Smooth muscle cell (in vitro differentiated cells): ENCODE data around the gene KHDRBS2. TPM values are rescaled to one million over a fixed set of nuclear protein-coding genes. Genes with fewer than 3 reads are reported as not detected.
A peak's percentile ranks its signal among the peaks of the same experiment; 100 is the strongest.

Source experiments
- DNase-seq: peaks from one replicate; lab custom pipeline; 2025; ENCODE audit not compliant: unreplicated experiment; lab: John Stamatoyannopoulos, UW
- H2AFZ ChIP-seq: fragments of 200-600 bp; sonication (generic); 2 replicates; pipeline ENCODE4 v1.6.0; 2016; ENCODE audit warnings: antibody characterized with exemption, low read depth, mild to moderate bottlenecking
- H3F3A ChIP-seq: fragments of 200-600 bp; sonication (generic); 2 replicates; pipeline ENCODE4 v1.6.0; 2017; ENCODE audit warnings: antibody characterized with exemption, low read depth
- H3K27ac ChIP-seq: fragments of 200-600 bp; sonication (generic); 2 replicates; pipeline ENCODE4 v1.5.1; 2016; ENCODE audit warnings: low read depth, mild to moderate bottlenecking
- H3K27me3 ChIP-seq: fragments of 200-600 bp; sonication (generic); 2 replicates; pipeline ENCODE4 v1.6.1; 2016; ENCODE audit warnings: low read depth, mild to moderate bottlenecking
- H3K36me3 ChIP-seq: fragments of 200-600 bp; sonication (generic); 2 replicates; pipeline ENCODE4 v1.5.1; 2016; ENCODE audit warnings: low read depth
- H3K4me1 ChIP-seq: fragments of 200-600 bp; sonication (generic); 2 replicates; pipeline ENCODE4 v1.5.1; 2016; ENCODE audit warnings: low read depth
- H3K4me2 ChIP-seq: fragments of 200-600 bp; sonication (generic); 2 replicates; pipeline ENCODE4 v1.6.0; 2016; ENCODE audit warnings: mild to moderate bottlenecking
- H3K4me3 ChIP-seq: fragments of 200-600 bp; sonication (generic); 2 replicates; pipeline ENCODE4 v1.5.1; 2016; ENCODE audit warnings: mild to moderate bottlenecking
- H3K79me2 ChIP-seq: fragments of 200-600 bp; sonication (generic); 2 replicates; pipeline ENCODE4 v1.6.0; 2016; ENCODE audit warnings: low read depth, mild to moderate bottlenecking
- H3K9ac ChIP-seq: fragments of 200-600 bp; sonication (generic); 2 replicates; pipeline ENCODE4 v1.6.0; 2016; ENCODE audit warnings: low read depth
- H3K9me3 ChIP-seq: fragments of 200-600 bp; sonication (generic); replicated peaks from 2 replicates; pipeline ENCODE4 v1.5.1; 2016; ENCODE audit warnings: low read depth
- H4K20me1 ChIP-seq: fragments of 200-600 bp; sonication (generic); 2 replicates; pipeline ENCODE4 v1.6.0; 2016; ENCODE audit warnings: low read depth
- WGBS: methylation state at CpG from one replicate; pipeline ENCODE4 v1.1.7; 2016; ENCODE audit warnings: low lambda C conversion rate; 5-methylcytosine and 5-hydroxymethylcytosine counted together
- polyA plus RNA-seq: library from polyadenylated mRNA; unstranded; fragments of >200 nt; fragmentation: Nextera tagmentation; extraction: Ambion mirVana; gene quantifications from 2 replicates; pipeline ENCODE4 v1.2.1, GENCODE V29; 2016
- total RNA-seq: library from RNA; depleted of rRNA; stranded (reverse); fragments of >200 nt; gene quantifications from 2 replicates; pipeline ENCODE4 v1.2.3, GENCODE V29; 2014
- TF ChIP-seq, protein P1 (sequence below): fragments of 200-600 bp; sonication (generic); IDR thresholded peaks from 2 replicates; pipeline ENCODE4 v1.5.1; 2017; ENCODE audit warnings: borderline replicate concordance, mild to moderate bottlenecking, antibody characterized with exemption; ENCODE audit not compliant: insufficient read depth, poor library complexity, severe bottlenecking

Gene KHDRBS2
- total and polyA plus RNA-seq, 2 experiments from 2014 or later = 0.07 to 0.27 TPM

DNA sequence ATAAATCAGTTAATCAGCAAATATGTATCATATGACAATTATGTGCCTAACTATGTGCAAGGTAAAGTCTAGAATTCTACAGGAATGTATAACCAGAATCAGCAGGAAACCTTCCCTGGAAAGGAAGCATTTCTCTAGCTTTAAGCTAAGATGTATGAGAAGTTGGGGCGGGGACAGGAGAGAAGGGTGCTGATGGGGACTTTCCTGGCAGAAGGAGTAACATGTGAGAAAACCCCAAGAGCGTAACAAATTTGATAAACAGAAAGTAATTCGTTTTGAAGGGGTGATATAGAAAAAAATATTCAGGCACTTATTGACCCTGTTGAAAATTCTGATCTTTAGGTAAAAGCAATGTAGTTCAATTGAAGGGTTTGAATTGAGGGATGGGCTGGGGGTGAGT lies 226.1 kb downstream of the KHDRBS2 start:
- H4K20me1 ChIP-seq = no peaks in the 10 kb centered on the region

DNA sequence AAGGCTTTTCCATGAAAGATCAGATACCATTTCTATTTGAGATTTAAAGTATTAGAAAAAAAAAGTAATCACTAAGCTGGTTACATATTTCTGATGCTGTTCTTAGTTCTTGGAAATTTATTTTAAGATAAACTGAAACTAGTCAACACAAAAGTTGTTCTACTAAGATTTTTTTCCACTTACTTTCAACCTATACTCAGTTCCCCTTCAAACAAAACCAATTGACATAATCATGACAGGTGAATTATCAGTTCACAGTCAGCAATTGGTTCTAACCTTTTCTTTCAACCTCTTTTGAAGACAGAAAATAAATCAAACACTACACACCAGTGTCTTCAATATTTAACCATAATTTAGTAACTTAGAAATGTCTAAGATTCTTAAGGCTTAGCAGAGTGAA lies 228.7 kb downstream of the KHDRBS2 start:
- Histone ChIP-seq H3F3A (no peaks in the 10 kb centered on the region), H3K9ac (no peak overlapping the region), H3K4me2 (no peak overlapping the region), H4K20me1 (no peaks in the 10 kb centered on the region), H3K79me2 (no peaks in the 10 kb centered on the region), H2AFZ (no peak overlapping the region), H3K36me3 (no peaks in the 10 kb centered on the region), H3K4me3 (no peak overlapping the region), H3K27me3 (no peaks in the 10 kb centered on the region), H3K4me1 (peaks cover 4% of the 10 kb centered on the region), H3K9me3 (no peaks in the 10 kb centered on the region), H3K27ac (no peak overlapping the region)
- no peak for DNase-seq
- TF ChIP-seq, protein P1, sequence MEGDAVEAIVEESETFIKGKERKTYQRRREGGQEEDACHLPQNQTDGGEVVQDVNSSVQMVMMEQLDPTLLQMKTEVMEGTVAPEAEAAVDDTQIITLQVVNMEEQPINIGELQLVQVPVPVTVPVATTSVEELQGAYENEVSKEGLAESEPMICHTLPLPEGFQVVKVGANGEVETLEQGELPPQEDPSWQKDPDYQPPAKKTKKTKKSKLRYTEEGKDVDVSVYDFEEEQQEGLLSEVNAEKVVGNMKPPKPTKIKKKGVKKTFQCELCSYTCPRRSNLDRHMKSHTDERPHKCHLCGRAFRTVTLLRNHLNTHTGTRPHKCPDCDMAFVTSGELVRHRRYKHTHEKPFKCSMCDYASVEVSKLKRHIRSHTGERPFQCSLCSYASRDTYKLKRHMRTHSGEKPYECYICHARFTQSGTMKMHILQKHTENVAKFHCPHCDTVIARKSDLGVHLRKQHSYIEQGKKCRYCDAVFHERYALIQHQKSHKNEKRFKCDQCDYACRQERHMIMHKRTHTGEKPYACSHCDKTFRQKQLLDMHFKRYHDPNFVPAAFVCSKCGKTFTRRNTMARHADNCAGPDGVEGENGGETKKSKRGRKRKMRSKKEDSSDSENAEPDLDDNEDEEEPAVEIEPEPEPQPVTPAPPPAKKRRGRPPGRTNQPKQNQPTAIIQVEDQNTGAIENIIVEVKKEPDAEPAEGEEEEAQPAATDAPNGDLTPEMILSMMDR = no peak

More for the DNA sequence above, 226.1 kb downstream of the KHDRBS2 start:
- TF ChIP-seq, protein P1 = no peak
- Histone ChIP-seq H3K4me1 (peaks cover under 1% of the 10 kb centered on the region), H2AFZ (no peak overlapping the region), H3K9me3 (no peaks in the 10 kb centered on the region), H3K4me3 (no peak overlapping the region), H3F3A (no peaks in the 10 kb centered on the region), H3K79me2 (no peaks in the 10 kb centered on the region), H3K36me3 (no peaks in the 10 kb centered on the region), H3K27me3 (no peaks in the 10 kb centered on the region), H3K27ac (no peak overlapping the region), H3K9ac (no peak overlapping the region), H3K4me2 (no peak overlapping the region)
- WGBS = 87% methylated on average over 3 of the region's 3 CpGs
- DNase-seq = no peak

DNA sequence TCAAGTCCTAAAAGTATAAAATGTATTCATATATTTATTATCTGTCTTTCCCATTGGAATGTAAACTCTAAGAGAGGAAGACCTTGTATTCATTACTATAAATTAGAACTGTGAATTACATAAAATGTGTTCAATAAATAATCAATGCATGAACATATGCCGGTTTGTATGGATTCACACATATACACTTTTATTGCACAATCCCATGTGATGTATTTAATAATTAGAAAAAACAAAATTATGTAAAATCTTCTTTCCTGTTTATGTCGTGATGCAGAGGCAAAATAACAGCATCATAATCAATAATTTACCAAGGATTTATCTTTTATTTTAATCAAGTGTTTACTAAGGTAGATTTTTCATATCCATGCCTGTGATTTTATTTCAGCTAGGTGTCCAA lies 240.5 kb downstream of the KHDRBS2 start:
- H3K4me1 ChIP-seq = no peaks in the 10 kb centered on the region
- no peaks in the 10 kb centered on the region for H3K79me2 ChIP-seq
- no peak for DNase-seq
- H3K27me3 ChIP-seq = no peaks in the 10 kb centered on the region
- H3K4me3 ChIP-seq = no peak overlapping the region
- no peak overlapping the region for H2AFZ ChIP-seq
- no peaks in the 10 kb centered on the region for H3K9me3 ChIP-seq
- H3K27ac ChIP-seq = no peak overlapping the region
- no peaks in the 10 kb centered on the region for H3F3A ChIP-seq
- H3K36me3 ChIP-seq = no peaks in the 10 kb centered on the region
- H4K20me1 ChIP-seq = no peaks in the 10 kb centered on the region
- WGBS = 86% methylated on average over 2 of the region's 2 CpGs
- no peak overlapping the region for H3K4me2 ChIP-seq
- TF ChIP-seq, protein P1 = no peak
- no peak overlapping the region for H3K9ac ChIP-seq

DNA sequence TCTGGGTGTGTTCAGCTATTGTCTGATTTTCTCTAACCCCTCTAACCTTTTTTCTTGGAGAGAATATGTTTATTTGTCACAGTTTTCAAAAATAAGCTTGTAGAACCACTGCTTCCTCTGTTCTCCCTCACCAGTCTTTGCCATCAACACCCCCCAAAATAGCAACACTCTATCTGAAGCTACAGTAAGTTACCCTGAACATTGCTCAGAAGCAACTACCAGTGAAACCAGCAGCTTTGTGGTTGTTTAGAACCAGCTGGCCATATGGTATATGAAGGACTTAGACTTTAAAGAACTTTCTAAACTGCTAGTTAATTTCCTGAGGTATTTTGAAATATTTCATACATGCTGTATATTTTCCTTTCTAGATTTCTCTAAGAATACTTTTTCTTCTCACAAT lies 242.9 kb downstream of the KHDRBS2 start:
- H3F3A ChIP-seq = no peaks in the 10 kb centered on the region
- peaks cover 8% of the 10 kb centered on the region for H3K4me1 ChIP-seq
- no peak overlapping the region for H3K9ac ChIP-seq
- H3K79me2 ChIP-seq = no peaks in the 10 kb centered on the region
- H3K4me2 ChIP-seq = no peak overlapping the region
- no peaks in the 10 kb centered on the region for H3K36me3 ChIP-seq
- DNase-seq = no peak
- H4K20me1 ChIP-seq = no peaks in the 10 kb centered on the region
- TF ChIP-seq, protein P1 = no peak
- peak overlapping the region; percentile 80 for H2AFZ ChIP-seq
- no peak overlapping the region for H3K4me3 ChIP-seq
- no peak overlapping the region for H3K27ac ChIP-seq
- no peaks in the 10 kb centered on the region for H3K9me3 ChIP-seq
- no peaks in the 10 kb centered on the region for H3K27me3 ChIP-seq
